Neural progenitor cell (in vitro differentiated cells): ENCODE measurements around the gene CPM. TPM values are rescaled to one million over a fixed set of nuclear protein-coding genes. Genes with fewer than 3 reads are reported as not detected.

Source experiments
- DNase-seq: peaks from one replicate; pipeline ENCODE4 v3.0.0-alpha.2; 2016; ENCODE audit warnings: low spot score
- H2AFZ ChIP-seq: fragments of 200-600 bp; sonication (generic); replicated peaks from 2 replicates; pipeline ENCODE4 v1.6.1; 2016; ENCODE audit warnings: antibody characterized with exemption
- H3F3A ChIP-seq: fragments of 200-600 bp; sonication (generic); 2 replicates; pipeline ENCODE4 v1.6.1; 2016; ENCODE audit warnings: antibody characterized with exemption, low read depth
- H3K27ac ChIP-seq: fragments of 200-600 bp; sonication (generic); 2 replicates; pipeline ENCODE4 v1.5.1; 2016; ENCODE audit warnings: mild to moderate bottlenecking
- H3K27me3 ChIP-seq: fragments of 200-600 bp; sonication (generic); 2 replicates; pipeline ENCODE4 v1.6.1; 2016; ENCODE audit warnings: mild to moderate bottlenecking, moderate library complexity
- H3K36me3 ChIP-seq: fragments of 200-600 bp; sonication (generic); 2 replicates; pipeline ENCODE4 v1.5.1; 2016
- H3K4me1 ChIP-seq: fragments of 200-600 bp; sonication (generic); 2 replicates; pipeline ENCODE4 v1.6.1; 2016; ENCODE audit warnings: mixed run types
- H3K4me2 ChIP-seq: fragments of 200-600 bp; sonication (generic); 2 replicates; pipeline ENCODE4 v1.6.1; 2016
- H3K4me3 ChIP-seq: fragments of 200-600 bp; sonication (generic); 2 replicates; pipeline ENCODE4 v1.5.1; 2016
- H3K79me2 ChIP-seq: fragments of 200-600 bp; sonication (generic); 2 replicates; pipeline ENCODE4 v1.6.1; 2016; ENCODE audit warnings: low read depth
- H3K9ac ChIP-seq: fragments of 200-600 bp; sonication (generic); 2 replicates; pipeline ENCODE4 v1.6.1; 2016
- H3K9me3 ChIP-seq: fragments of 200-600 bp; sonication (generic); 2 replicates; pipeline ENCODE4 v1.5.1; 2016; ENCODE audit warnings: low read depth
- H4K20me1 ChIP-seq: fragments of 200-600 bp; sonication (generic); 2 replicates; pipeline ENCODE4 v1.6.1; 2016; ENCODE audit warnings: low read depth
- H3K27ac Mint-ChIP-seq: 3 replicates; pipeline ENCODE4 v1.8.0; 2021; ENCODE audit warnings: mixed read lengths
- H3K27me3 Mint-ChIP-seq: 2 replicates; pipeline ENCODE4 v1.8.0; 2022; ENCODE audit warnings: low read depth, mild to moderate bottlenecking, inconsistent platforms, moderate library complexity, mixed read lengths; ENCODE audit not compliant: insufficient read depth
- H3K36me3 Mint-ChIP-seq: 3 replicates; pipeline ENCODE4 v1.8.0; 2021; ENCODE audit warnings: mixed read lengths
- H3K4me1 Mint-ChIP-seq: 3 replicates; pipeline ENCODE4 v1.8.0; 2021; ENCODE audit warnings: mixed read lengths
- H3K4me3 Mint-ChIP-seq: 3 replicates; pipeline ENCODE4 v1.8.0; 2021; ENCODE audit warnings: mild to moderate bottlenecking, moderate library complexity, mixed read lengths
- H3K9me3 Mint-ChIP-seq: 3 replicates; pipeline ENCODE4 v1.8.0; 2020; ENCODE audit warnings: mixed read lengths
- EZH2 ChIP-seq: fragments of 200-600 bp; sonication (generic); IDR thresholded peaks from 2 replicates; pipeline ENCODE4 v1.6.1; 2017; ENCODE audit warnings: antibody characterized with exemption, mild to moderate bottlenecking, moderate library complexity
- EZH2phosphoT487 ChIP-seq: fragments of 200-600 bp; sonication (generic); IDR thresholded peaks from 2 replicates; pipeline ENCODE4 v1.6.1; 2017; ENCODE audit warnings: antibody characterized with exemption
- total RNA-seq: library from RNA; depleted of rRNA; stranded (reverse); fragments of >200 nt; gene quantifications from 2 replicates; pipeline ENCODE4 v1.2.3, GENCODE V29; 2015; ENCODE audit warnings: low replicate concordance
- TF ChIP-seq, protein P1 (sequence below): fragments of 200-600 bp; sonication (generic); IDR thresholded peaks from 2 replicates; pipeline ENCODE4 v1.5.1; 2017; ENCODE audit warnings: antibody characterized with exemption, mild to moderate bottlenecking

CPM gene
- total RNA-seq, 1 donor from 2014 or later, result 0.02 TPM

DNA sequence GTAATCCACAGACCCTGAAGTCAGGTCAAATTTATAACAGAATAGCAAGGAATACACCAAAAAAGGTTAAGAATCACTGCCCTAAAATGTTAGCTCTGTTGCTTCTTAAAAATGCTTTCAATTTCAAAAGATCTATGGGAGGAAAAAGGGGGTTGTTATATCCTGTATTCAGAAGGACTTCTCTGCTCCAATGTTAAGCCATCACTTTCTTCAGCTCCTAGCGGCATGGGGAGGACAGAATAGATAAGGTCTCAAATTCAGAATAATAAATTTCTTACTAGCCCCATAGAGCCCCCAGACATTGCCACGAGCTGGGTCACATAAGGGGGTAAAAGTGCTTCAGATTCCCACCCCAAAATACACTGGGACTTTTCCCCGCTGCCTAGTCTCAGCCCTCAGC, 49.8 kb downstream of the CPM start:
- no peak overlapping the region for H3K4me3 ChIP-seq
- no peaks in the 10 kb centered on the region for H3K36me3 Mint-ChIP-seq
- no peak overlapping the region for H3K27ac Mint-ChIP-seq
- H3K27me3 Mint-ChIP-seq, result no peaks in the 10 kb centered on the region
- no peaks in the 10 kb centered on the region for H3K79me2 ChIP-seq
- no peak overlapping the region for H3K9ac ChIP-seq
- no peaks in the 10 kb centered on the region for H3K9me3 ChIP-seq
- no peak overlapping the region for H3K27ac ChIP-seq
- no peak for DNase-seq
- H4K20me1 ChIP-seq, result no peaks in the 10 kb centered on the region
- TF ChIP-seq EZH2 (no peak), EZH2phosphoT487 (no peak)
- TF ChIP-seq, protein P1, sequence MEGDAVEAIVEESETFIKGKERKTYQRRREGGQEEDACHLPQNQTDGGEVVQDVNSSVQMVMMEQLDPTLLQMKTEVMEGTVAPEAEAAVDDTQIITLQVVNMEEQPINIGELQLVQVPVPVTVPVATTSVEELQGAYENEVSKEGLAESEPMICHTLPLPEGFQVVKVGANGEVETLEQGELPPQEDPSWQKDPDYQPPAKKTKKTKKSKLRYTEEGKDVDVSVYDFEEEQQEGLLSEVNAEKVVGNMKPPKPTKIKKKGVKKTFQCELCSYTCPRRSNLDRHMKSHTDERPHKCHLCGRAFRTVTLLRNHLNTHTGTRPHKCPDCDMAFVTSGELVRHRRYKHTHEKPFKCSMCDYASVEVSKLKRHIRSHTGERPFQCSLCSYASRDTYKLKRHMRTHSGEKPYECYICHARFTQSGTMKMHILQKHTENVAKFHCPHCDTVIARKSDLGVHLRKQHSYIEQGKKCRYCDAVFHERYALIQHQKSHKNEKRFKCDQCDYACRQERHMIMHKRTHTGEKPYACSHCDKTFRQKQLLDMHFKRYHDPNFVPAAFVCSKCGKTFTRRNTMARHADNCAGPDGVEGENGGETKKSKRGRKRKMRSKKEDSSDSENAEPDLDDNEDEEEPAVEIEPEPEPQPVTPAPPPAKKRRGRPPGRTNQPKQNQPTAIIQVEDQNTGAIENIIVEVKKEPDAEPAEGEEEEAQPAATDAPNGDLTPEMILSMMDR, result no peak
- no peak overlapping the region for H2AFZ ChIP-seq
- no peak overlapping the region for H3K4me3 Mint-ChIP-seq
- H3K9me3 Mint-ChIP-seq, result peaks cover 4% of the 10 kb centered on the region
- H3K4me2 ChIP-seq, result no peak overlapping the region
- H3K4me1 ChIP-seq, result no peaks in the 10 kb centered on the region
- H3K27me3 ChIP-seq, result no peaks in the 10 kb centered on the region
- peaks cover 4% of the 10 kb centered on the region for H3K4me1 Mint-ChIP-seq
- H3F3A ChIP-seq, result no peaks in the 10 kb centered on the region
- H3K36me3 ChIP-seq, result no peaks in the 10 kb centered on the region

DNA sequence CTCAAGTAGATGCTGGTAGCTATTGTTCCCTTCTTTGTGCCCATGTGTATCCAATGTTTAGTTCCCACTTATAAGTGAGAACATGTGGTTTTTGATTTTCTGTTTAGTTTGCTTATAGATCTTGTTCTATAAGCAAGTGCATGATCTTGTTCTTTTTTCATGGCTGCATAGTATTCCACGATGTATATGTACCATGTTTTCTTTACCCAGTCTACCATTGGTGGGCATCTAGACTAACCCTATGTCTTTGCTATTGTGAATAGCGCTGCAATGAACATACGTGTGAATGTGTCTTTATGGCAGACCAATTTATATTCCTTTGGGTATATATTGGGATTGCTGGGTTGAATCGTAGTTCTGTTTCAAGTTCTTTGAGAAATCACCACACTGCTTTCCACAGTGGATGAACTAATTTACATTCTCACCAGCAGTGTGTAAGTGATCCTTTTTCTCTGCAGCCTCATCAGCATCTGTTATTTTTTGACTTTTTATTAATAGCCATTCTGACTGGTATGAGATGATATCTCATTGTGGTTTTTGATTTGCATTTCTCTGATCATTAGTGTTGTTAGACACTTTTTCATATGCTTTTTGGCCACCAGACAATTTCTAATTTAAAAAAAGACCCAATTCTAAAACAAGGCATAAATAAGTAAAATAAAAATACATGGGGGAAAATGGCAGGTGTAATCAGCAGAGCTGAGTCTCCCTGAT, 50.6 kb downstream of the CPM start:
- Histone ChIP-seq H3K27ac (no peak overlapping the region), H2AFZ (no peak overlapping the region), H3K4me3 (no peak overlapping the region), H4K20me1 (no peaks in the 10 kb centered on the region), H3K79me2 (no peaks in the 10 kb centered on the region), H3K36me3 (no peaks in the 10 kb centered on the region), H3F3A (no peaks in the 10 kb centered on the region), H3K4me2 (no peak overlapping the region), H3K9me3 (no peaks in the 10 kb centered on the region), H3K4me1 (no peaks in the 10 kb centered on the region), H3K9ac (no peak overlapping the region), H3K27me3 (no peaks in the 10 kb centered on the region)
- no peaks in the 10 kb centered on the region for H3K36me3 Mint-ChIP-seq
- no peak overlapping the region for H3K4me3 Mint-ChIP-seq
- H3K27me3 Mint-ChIP-seq, result no peaks in the 10 kb centered on the region
- TF ChIP-seq, protein P1, result no peak
- TF ChIP-seq EZH2phosphoT487, result no peak
- TF ChIP-seq EZH2, result no peak
- peaks cover 4% of the 10 kb centered on the region for H3K4me1 Mint-ChIP-seq
- no peak overlapping the region for H3K27ac Mint-ChIP-seq
- H3K9me3 Mint-ChIP-seq, result peaks cover 4% of the 10 kb centered on the region
- no peak for DNase-seq

DNA sequence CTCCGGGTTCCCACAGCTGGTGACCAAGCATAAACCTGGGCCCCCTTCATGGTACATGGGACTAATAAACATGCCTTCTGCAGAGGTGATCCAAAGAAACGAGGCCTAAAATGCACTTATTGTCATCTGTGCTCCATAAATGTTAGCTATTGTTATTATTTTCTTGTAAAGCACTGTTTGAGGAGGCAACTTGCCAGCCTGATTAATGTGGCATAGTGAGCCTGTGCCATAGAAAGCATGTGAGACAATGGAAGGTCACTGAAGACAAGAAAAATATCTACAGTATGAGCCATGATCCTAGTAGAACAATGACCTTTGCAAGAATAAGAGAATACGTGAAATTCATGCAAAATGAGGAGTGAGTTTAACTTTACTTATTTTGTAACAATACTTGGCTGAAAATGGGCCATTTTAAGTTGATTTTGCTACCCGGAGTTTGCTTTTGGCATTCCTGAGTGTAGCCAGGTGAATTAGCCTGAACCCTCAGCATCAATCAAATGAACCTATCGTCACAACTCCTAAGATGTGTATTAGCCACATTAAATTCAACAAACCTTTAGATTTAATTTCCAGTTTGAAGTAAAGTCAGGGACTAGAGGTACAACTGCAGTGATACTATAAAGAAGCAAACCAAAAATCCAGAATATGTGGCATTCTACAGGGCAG, 52.2 kb downstream of the CPM start:
- no peaks in the 10 kb centered on the region for H3K27me3 ChIP-seq
- H3K9me3 Mint-ChIP-seq, result peaks cover 6% of the 10 kb centered on the region
- H3K36me3 ChIP-seq, result no peaks in the 10 kb centered on the region
- H4K20me1 ChIP-seq, result no peaks in the 10 kb centered on the region
- DNase-seq, result no peak
- no peak overlapping the region for H3K9ac ChIP-seq
- no peaks in the 10 kb centered on the region for H3K79me2 ChIP-seq
- H3K9me3 ChIP-seq, result no peaks in the 10 kb centered on the region
- no peaks in the 10 kb centered on the region for H3F3A ChIP-seq
- H2AFZ ChIP-seq, result no peak overlapping the region
- no peak for TF ChIP-seq EZH2
- no peak for TF ChIP-seq EZH2phosphoT487
- TF ChIP-seq, protein P1, result no peak
- no peak overlapping the region for H3K4me3 ChIP-seq
- peaks cover 11% of the 10 kb centered on the region for H3K4me1 Mint-ChIP-seq
- H3K36me3 Mint-ChIP-seq, result no peaks in the 10 kb centered on the region
- H3K4me3 Mint-ChIP-seq, result no peak overlapping the region
- no peak overlapping the region for H3K4me2 ChIP-seq
- H3K27me3 Mint-ChIP-seq, result no peaks in the 10 kb centered on the region
- H3K27ac Mint-ChIP-seq, result no peak overlapping the region
- no peak overlapping the region for H3K27ac ChIP-seq
- no peaks in the 10 kb centered on the region for H3K4me1 ChIP-seq
